Thyroid gland (tissue), 4 donors: ENCODE measurements around the gene WNT11.

ENCODE experiments used
- POLR2A ChIP-seq, 2 donors: fragments of 450-650 bp; IDR thresholded peaks; one replicate each; pipeline ENCODE4 v1.6.1; 2017; ENCODE audit warnings: antibody characterized with exemption in 2 of 2, mild to moderate bottlenecking in 2 of 2, moderate library complexity in 1 of 2
- TF ChIP-seq, protein P1 (sequence below), 6 experiments: fragments of 200-600 bp in 3 of 6; fragments of 450-650 bp in 3 of 6; sonication (generic) in 3 of 6; IDR thresholded peaks; one replicate each; pipeline ENCODE4 v1.5.1; 2016 to 2019; ENCODE audit warnings: antibody characterized with exemption in 6 of 6, mild to moderate bottlenecking in 2 of 6, inconsistent platforms in 1 of 6, moderate library complexity in 1 of 6

DNA sequence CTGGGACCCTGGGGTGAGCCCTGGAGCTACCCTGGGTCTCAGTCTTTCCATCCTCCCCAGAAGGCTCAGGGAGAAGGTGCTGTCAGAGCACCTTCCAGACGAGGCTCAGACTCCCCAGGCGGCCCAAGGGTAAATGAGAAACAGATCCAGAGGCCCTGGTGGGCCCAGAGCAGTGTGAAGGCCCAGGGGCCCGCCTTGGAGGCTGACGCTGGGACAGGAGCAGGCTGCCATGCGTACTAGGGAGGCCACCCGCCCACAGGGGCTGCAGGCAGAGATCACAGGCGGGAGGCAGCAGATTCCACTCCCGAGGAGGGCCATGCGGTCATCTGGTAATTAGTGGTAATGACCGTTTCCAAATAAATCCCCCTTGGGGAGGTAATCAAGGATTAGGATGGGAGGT lies 5.2 kb downstream of the WNT11 start:
- TF ChIP-seq, protein P1, sequence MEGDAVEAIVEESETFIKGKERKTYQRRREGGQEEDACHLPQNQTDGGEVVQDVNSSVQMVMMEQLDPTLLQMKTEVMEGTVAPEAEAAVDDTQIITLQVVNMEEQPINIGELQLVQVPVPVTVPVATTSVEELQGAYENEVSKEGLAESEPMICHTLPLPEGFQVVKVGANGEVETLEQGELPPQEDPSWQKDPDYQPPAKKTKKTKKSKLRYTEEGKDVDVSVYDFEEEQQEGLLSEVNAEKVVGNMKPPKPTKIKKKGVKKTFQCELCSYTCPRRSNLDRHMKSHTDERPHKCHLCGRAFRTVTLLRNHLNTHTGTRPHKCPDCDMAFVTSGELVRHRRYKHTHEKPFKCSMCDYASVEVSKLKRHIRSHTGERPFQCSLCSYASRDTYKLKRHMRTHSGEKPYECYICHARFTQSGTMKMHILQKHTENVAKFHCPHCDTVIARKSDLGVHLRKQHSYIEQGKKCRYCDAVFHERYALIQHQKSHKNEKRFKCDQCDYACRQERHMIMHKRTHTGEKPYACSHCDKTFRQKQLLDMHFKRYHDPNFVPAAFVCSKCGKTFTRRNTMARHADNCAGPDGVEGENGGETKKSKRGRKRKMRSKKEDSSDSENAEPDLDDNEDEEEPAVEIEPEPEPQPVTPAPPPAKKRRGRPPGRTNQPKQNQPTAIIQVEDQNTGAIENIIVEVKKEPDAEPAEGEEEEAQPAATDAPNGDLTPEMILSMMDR (IDR thresholded peaks at IDR 0.05), result no peak
- TF ChIP-seq POLR2A (IDR thresholded peaks at IDR 0.05), result no peak
